SHP77 treated with DMSO at 0.1 percent for 48 hours (cell line): ENCODE data around the gene TYROBP.
"Not testable (repeated sequence)": the region's sequence is repeated elsewhere in the genome, so short reads cannot be mapped to it uniquely, and the experiment has no call there.

Experiments used
- DNase-seq: peaks from one replicate; lab custom pipeline; 2025; lab: John Stamatoyannopoulos, UW

TYROBP gene

GRCh38 chr19:35899547-35900214, 8.4 kb downstream of the TYROBP start:
- DNase-seq = no peak

GRCh38 chr19:35898499-35898809, 9.6 kb downstream of the TYROBP start:
- DNase-seq = no peak

- DNase-seq = no peak
Observed at GRCh38 chr19:35897706-35898451, 10.2 kb downstream of the TYROBP start.

- no peak for DNase-seq
Observed at GRCh38 chr19:35896643-35897040, 11.5 kb downstream of the TYROBP start.

GRCh38 chr19:35895911-35896642, 12.0 kb downstream of the TYROBP start:
- DNase-seq = no peak

- no peak for DNase-seq
Observed at GRCh38 chr19:35894342-35894741, 13.8 kb downstream of the TYROBP start.

GRCh38 chr19:35891819-35892218, 16.3 kb downstream of the TYROBP start:
- not testable (repeated sequence) for DNase-seq

GRCh38 chr19:35890113-35890650, 17.9 kb downstream of the TYROBP start:
- no peak for DNase-seq

GRCh38 chr19:35889370-35890112, 18.6 kb downstream of the TYROBP start:
- DNase-seq = no peak

GRCh38 chr19:35888398-35888797, 19.7 kb downstream of the TYROBP start:
- DNase-seq = no peak

GRCh38 chr19:35887197-35887596, 20.9 kb downstream of the TYROBP start:
- DNase-seq = no peak

GRCh38 chr19:35885904-35886303, 22.2 kb downstream of the TYROBP start:
- no peak for DNase-seq

GRCh38 chr19:35885225-35885738, 22.8 kb downstream of the TYROBP start:
- no peak for DNase-seq

GRCh38 chr19:35883882-35884281, 24.2 kb downstream of the TYROBP start:
- DNase-seq = no peak

GRCh38 chr19:35882114-35882832, 25.8 kb downstream of the TYROBP start:
- DNase-seq = no peak

GRCh38 chr19:35879770-35880317, 28.3 kb downstream of the TYROBP start:
- DNase-seq = no peak

- no peak for DNase-seq
Observed at GRCh38 chr19:35879068-35879467, 29.0 kb downstream of the TYROBP start.

- no peak for DNase-seq
Observed at GRCh38 chr19:35874392-35874930, 33.6 kb downstream of the TYROBP start.

- no peak for DNase-seq
Observed at GRCh38 chr19:35872180-35872579, 35.9 kb downstream of the TYROBP start.

GRCh38 chr19:35871611-35872010, 36.5 kb downstream of the TYROBP start:
- no peak for DNase-seq

GRCh38 chr19:35870798-35871197, 37.3 kb downstream of the TYROBP start:
- no peak for DNase-seq
